HG02885 (cell line): ENCODE measurements around the gene RGS9.
A peak's percentile ranks its signal among the peaks of the same experiment; 100 is the strongest.

Experiments used
- ATAC-seq: cut with Tn5 transposase; IDR thresholded peaks from one replicate; pipeline ENCODE4 v1.9.1; 2021; ENCODE audit warnings: mild to moderate bottlenecking; ENCODE audit not compliant: unreplicated experiment, poor library complexity

Gene RGS9

DNA sequence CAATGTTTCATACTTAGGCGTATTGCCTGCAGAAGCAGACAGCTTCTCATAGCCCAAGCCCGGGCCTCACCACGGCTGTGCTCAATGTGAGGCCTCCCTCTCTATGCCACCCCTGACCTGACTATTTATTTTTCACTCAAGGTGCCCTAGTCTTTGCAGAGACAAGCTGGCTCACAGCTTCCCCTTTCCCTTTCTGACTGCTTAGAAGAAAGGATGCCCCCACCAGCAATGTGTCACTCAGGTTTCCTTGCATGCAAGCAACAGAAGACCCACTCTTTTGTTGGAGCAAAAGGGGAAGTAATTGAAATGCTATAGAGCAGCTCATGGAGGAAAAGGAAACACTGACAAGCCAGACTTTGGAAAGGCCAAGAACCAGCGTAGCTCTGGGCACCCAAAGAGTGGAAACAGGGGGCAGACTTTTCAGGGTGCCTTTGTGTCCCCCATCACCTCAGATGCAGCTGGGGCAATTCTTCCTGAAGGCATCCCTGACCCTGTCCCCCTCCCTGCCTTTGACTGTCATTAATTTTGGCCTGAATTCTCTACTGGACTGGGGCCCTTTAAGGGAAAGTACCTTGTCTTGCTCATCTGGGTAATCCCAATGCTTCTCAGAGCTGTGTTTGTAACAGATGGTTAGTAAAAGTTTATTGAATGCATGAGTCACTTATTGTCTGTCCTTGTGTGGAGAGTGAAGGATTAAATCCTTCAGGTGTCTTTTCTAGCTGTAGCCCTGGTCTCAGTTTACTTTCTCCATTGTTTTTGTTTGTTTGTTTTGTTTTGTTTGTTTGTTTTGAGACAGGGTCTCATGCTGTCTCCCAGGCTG, 17.8 kb downstream of the RGS9 start:
- peak; percentile 83 for ATAC-seq

- peak; percentile 50 for ATAC-seq
These were observed 18.5 kb downstream of the RGS9 start for GRCh38 chr17:65155622-65156021.

DNA sequence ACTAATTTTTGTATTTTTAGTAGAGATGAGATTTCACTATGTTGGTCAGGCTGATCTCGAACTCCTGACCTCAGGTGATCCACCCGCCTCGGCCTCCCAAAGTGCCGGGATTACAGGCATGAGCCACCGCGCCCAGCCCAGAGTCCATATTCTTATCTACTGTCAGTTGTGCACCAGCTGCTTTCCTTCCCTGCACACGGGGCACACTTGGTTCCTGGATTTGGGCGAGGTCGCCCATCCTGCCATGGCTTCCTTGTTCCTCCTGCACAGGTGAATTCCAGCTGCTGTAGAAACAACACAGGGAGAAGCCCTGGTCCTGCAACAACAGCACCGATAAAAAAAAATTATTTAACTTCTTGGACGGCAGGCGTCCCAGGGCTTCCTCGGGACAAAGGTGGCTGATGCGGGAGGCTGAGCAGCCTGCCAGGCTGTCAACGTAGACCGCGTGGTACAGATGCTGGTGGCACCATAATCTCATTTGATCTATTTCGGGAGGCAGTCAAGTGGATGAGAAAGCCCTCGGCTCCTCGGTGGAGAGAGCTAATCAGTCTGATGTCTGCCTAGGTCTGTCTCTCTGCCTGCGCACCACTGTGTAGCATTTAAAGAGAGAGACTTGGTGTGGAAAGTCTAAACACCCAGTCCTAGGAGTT, 19.1 kb downstream of the RGS9 start:
- no peak for ATAC-seq

DNA sequence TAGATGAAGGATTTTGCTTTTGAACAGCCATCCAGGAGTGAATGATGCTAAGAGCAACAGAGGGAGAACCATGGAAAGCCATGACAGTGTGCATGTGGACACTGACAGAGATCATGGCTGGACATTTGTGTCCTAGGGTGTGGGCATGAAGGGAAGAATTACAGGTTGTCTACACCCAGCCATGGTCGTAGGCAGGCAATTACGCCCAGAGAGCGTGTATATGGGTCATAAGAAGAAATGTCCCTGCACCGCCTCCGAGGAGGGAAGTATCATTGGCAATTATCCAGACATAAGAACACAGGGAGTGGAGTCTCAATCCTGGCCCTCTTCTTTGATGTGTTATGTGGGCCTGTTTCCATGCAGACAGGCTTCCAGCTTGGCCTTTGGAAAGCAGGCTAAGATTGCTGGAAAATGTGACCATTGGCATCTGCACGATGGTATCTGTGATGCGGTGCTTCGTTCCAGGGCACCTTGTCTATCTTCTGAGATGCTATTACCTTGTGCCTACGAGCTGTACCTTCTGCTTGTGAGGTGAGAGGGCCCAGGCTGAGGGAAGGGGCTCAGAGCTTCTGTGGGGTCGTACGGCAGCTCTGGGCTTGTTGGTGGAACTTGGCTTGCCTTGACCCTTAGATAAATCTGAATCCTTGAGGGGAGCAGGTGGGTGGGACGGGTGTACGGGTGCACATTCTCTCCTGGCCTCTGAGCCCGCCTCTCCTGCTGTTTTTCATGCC, 19.8 kb downstream of the RGS9 start:
- ATAC-seq, result no peak

- no peak for ATAC-seq
These were observed 20.9 kb downstream of the RGS9 start for GRCh38 chr17:65158041-65158440.

DNA sequence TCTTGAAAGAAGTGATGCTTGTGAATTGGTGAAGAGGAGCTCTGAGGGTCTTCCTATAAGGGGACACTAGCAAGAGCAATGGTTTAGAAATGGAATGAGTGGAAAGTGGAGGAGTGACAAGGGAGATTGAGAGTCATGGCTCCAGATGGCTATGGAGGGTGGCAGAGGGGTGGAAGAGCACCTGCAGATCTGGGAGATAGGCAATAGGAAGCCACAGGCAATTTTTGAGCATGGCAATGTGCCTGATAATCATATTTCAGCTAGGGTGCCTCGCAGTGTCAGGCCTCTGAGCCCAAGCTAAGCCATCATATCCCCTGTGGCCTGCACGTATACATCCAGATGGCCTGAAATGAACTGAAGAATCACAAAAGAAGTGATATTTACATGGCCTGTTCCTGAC, 21.5 kb downstream of the RGS9 start:
- ATAC-seq, result no peak

DNA sequence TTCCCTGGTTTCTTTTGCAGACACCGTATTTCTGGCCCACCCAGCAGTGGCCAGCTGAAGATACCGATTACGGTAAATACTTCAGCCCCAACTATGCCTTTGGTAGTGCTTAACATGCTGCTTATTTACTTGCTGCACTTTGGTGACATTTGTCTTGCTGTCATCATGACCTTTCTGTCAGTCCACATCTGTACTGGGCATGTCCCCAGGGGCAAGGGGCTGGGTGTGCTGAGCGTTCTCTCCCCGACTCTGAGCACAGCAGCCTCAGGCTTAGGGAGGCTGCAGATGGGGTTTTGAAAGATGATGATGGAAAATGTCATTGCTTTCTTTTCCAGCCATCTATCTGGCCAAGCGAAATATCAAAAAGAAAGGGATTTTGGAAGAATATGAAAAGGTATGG, 23.3 kb downstream of the RGS9 start:
- ATAC-seq, result no peak

DNA sequence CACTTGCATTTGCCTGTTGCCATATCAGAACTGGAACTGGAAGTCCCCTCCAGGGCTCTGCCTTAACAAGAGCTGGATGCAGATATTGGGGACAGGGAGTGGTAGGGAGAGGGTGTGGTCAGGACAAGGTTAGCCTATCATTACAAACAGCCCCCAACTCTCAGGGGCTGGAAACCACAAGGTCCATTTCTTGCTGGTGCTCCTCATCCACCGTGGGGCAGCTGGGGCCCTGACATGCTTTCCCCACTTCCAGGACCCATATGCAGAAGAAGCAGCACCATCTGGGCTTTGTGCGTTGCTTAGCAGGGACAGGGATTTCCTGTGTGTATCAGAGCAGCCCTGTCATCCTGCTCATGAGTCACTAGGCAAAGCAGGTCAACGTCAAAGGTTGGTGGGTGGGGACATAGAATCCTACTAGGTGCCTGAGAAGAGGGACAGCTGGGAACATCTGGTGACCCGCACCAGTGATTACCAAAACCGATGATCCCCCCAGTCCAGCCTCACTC, 26.9 kb downstream of the RGS9 start:
- ATAC-seq, result peak; percentile 74

DNA sequence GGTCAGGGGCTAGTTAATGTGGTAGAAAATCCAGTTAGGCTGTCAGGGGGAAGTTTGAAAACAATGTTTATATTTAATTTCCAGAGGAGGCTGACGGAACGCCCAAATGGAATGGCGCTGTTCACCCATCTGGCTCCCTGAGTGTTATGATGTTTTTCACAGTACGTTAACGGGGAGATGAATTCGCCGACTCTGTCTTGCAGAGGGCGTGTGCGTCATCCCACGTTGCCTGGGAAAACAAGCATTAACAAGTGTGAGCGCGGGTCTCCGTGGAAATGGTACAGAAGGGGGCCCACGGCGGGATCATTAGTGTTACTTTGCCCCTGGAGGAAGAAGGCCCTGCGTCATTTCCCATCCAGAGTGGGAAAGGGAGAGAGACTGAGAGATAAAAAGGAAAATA, 29.6 kb downstream of the RGS9 start:
- no peak for ATAC-seq

GRCh38 chr17:65167566-65167965, 30.4 kb downstream of the RGS9 start:
- no peak for ATAC-seq

- ATAC-seq, result no peak
These were observed 32.5 kb downstream of the RGS9 start for GRCh38 chr17:65169691-65170090.

- ATAC-seq, result no peak
These were observed 33.7 kb downstream of the RGS9 start for GRCh38 chr17:65170839-65171238.

DNA sequence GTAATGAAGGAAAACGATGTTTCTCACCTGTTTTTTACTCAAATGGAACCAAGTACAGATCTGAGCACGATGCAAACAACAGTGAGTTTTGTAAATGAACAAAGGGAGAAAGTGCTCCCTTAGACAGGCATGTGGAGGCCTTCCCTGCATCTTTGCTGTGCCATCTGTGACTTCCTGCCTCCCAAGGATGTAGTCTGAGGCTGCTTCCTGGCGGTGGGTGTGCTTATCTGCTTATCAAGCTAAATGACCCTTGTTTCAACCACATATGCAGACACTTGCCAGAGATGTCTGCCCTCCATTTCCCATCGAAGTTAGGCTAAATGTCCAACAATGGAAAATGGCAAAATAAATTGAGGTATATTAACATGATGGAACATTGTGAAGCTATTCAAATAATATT, 34.6 kb downstream of the RGS9 start:
- ATAC-seq, result no peak

GRCh38 chr17:65172496-65173136, 35.4 kb downstream of the RGS9 start:
- ATAC-seq, result no peak

- ATAC-seq, result no peak
These were observed 36.2 kb downstream of the RGS9 start for GRCh38 chr17:65173284-65173793.

- no peak for ATAC-seq
These were observed 37.0 kb downstream of the RGS9 start for GRCh38 chr17:65173976-65174683.

DNA sequence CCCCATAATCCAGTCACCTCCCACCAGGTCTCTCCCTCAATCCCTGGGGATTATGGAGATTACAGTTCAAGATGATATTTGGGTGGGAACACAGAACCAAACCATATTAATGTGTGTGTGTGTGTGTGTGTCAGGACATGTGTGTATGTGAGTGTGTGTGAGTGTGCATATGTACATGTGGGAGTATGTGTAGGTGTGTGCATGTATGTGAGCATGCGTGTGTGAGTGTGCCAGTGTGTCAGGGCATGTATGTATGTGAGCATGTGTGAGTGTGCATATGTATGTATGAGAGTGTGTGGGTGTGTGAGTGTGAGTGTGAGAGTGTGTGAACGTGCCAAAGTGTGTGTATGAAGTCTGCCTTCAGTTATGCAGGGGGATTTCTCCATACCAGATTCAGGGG, 37.8 kb downstream of the RGS9 start:
- no peak for ATAC-seq

- ATAC-seq, result no peak
These were observed 38.8 kb downstream of the RGS9 start for GRCh38 chr17:65175952-65176351.

- no peak for ATAC-seq
These were observed 39.7 kb downstream of the RGS9 start for GRCh38 chr17:65176646-65177409.
